ENCODE measurements around the gene PPEF2. TPM values are rescaled to one million over a fixed set of nuclear protein-coding genes. Genes with fewer than 3 reads are reported as not detected.

Gene PPEF2
- total and polyA plus RNA-seq, 2 experiments from 2014 or later: not detected

DNA sequence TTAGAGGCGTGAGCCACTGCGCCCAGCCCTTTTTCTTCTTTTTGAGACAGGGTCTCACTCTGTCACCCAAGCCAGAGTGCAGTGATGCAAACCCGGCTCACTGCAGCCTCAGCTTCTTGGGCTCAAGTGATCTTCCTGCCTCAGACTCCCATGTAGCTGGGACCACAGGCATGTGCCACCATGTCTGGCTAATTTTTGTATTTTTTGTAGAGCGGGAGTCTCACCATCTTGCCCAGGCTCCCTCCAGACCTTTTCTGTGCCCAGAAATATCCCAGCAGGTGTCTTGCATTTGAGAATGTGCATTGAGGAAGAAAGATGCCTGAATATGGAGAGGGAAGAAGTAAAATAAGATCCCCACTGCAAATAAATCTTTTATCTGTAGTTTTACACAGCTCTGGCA, 58.7 kb downstream of the PPEF2 start (continued):
- TF ChIP-seq, protein P1, sequence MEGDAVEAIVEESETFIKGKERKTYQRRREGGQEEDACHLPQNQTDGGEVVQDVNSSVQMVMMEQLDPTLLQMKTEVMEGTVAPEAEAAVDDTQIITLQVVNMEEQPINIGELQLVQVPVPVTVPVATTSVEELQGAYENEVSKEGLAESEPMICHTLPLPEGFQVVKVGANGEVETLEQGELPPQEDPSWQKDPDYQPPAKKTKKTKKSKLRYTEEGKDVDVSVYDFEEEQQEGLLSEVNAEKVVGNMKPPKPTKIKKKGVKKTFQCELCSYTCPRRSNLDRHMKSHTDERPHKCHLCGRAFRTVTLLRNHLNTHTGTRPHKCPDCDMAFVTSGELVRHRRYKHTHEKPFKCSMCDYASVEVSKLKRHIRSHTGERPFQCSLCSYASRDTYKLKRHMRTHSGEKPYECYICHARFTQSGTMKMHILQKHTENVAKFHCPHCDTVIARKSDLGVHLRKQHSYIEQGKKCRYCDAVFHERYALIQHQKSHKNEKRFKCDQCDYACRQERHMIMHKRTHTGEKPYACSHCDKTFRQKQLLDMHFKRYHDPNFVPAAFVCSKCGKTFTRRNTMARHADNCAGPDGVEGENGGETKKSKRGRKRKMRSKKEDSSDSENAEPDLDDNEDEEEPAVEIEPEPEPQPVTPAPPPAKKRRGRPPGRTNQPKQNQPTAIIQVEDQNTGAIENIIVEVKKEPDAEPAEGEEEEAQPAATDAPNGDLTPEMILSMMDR (conservative IDR thresholded peaks at IDR 0.05; ENCODE audit: low read depth in 2 of 2): no peak
- TF ChIP-seq CREB1 (CRISPR knock-in tag; IDR thresholded peaks at IDR 0.05; ENCODE audit: low read depth) (no peak), ZNF114 (CRISPR knock-in tag; IDR thresholded peaks at IDR 0.05) (no peak)

DNA sequence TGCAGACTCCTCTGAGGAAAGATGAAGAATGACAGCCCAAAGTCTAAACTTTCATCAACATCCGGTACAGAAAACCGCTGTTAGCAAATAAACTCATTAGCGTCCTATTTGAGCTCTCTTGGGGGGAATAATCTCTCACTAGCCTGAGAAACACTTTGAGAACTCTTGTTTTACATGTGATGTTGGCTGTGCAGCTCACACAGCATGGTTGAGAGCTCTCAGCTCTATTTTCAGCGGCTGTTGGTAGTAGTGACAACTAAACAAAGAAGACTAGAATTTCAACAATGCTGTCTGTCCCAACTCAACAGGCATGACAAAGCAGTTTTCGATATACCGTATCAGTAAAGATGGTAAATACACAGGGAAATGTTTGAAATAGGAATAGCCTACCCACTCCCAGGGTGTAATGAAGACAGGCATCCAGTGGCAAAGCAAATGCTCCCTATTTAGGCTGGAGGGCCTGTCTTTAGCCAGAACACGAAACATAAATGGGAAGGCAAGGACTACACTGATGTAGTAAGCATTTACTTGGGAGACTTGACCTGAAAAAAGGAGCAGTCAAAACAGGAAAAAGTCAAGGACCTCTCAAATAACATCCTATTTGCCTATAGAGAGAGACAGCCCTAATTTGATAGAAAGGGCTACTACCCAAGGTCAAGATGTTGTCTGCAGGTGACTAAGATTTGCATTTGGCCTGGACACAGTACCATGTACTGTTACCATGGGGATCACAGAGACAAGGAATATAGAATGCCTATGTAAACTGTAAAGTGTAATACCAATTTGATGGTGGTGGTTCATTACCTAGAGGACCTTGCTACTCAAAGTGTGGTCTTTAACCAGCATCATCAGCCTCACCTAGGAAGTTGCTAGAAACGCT, 60.4 kb downstream of the PPEF2 start:
- H3K4me1 ChIP-seq (ENCODE audit: insufficient read depth): peaks cover 8% of the 10 kb centered on the region; the same call in 1 of the 2 replicates
- Mint-ChIP-seq H3K4me3 (no peak overlapping the region), H3K27ac (peak overlapping the region; percentile 62; the same call in 1 of the 2 replicates), H3K36me3 (ENCODE audit: low read depth) (no peaks in the 10 kb centered on the region), H3K27me3 (ENCODE audit: insufficient read depth, low read depth, poor library complexity) (no peaks in the 10 kb centered on the region), H3K9me3 (peaks cover 2% of the 10 kb centered on the region; the same call in 1 of the 3 replicates), H3K4me1 (peaks cover 24% of the 10 kb centered on the region; the same call in 2 of the 3 replicates)
- no peak overlapping the region for H3K27ac ChIP-seq (ENCODE audit: low read depth)
- peak overlapping the region; percentile 70 for H2AFZ ChIP-seq
- H3K9me2 ChIP-seq (ENCODE audit: insufficient read depth): no peaks in the 10 kb centered on the region
- no peaks in the 10 kb centered on the region for H3K27me3 ChIP-seq (ENCODE audit: insufficient read depth)
- no peaks in the 10 kb centered on the region for H3F3A ChIP-seq (replicated peaks; ENCODE audit: low read depth)
- no peak overlapping the region for H3K4me3 ChIP-seq
- ATAC-seq: peak; percentile 47
- DNase-seq (ENCODE audit: low spot score): peak; percentile 46
- no peak overlapping the region for H3K4me2 ChIP-seq
- H3K36me3 ChIP-seq (ENCODE audit: insufficient read depth): no peaks in the 10 kb centered on the region
- no peaks in the 10 kb centered on the region for H4K20me1 ChIP-seq (replicated peaks; ENCODE audit: insufficient read depth)
- no peaks in the 10 kb centered on the region for H3K79me2 ChIP-seq (replicated peaks; ENCODE audit: insufficient read depth)
- TF ChIP-seq POLR2AphosphoS5 (IDR thresholded peaks at IDR 0.05; ENCODE audit: low read depth) (no peak), ZNF331 (CRISPR knock-in tag; IDR thresholded peaks at IDR 0.05; ENCODE audit: low read depth) (no peak), ZNF114 (CRISPR knock-in tag; IDR thresholded peaks at IDR 0.05) (no peak)
- TF ChIP-seq, protein P2, sequence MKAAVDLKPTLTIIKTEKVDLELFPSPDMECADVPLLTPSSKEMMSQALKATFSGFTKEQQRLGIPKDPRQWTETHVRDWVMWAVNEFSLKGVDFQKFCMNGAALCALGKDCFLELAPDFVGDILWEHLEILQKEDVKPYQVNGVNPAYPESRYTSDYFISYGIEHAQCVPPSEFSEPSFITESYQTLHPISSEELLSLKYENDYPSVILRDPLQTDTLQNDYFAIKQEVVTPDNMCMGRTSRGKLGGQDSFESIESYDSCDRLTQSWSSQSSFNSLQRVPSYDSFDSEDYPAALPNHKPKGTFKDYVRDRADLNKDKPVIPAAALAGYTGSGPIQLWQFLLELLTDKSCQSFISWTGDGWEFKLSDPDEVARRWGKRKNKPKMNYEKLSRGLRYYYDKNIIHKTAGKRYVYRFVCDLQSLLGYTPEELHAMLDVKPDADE (IDR thresholded peaks at IDR 0.05): no peak

DNA sequence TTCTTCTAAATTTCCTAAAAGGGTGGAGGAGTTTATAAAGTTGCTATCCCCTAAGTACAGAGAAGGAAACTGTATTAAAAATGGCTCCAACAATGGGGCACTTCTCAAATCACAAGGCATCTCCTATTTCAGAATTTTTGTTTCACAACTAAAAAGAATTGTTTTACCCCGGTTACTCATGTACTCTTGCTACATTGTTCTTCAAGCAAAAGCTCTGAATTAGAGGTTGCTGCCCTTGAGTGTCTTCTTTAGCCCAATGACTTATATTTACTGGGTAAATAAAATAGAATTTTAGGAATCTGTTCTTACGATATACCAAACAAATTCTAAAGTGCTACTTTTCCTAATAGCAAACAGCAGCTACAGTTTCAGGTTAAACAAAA, 67.5 kb downstream of the PPEF2 start:
- Histone ChIP-seq H3K27ac (ENCODE audit: low read depth) (no peak overlapping the region), H3K4me2 (no peak overlapping the region), H3K27me3 (ENCODE audit: insufficient read depth) (no peaks in the 10 kb centered on the region), H3K4me3 (no peak overlapping the region), H3K79me2 (replicated peaks; ENCODE audit: insufficient read depth) (no peaks in the 10 kb centered on the region), H3K4me1 (ENCODE audit: insufficient read depth) (peaks cover 15% of the 10 kb centered on the region), H3K36me3 (ENCODE audit: insufficient read depth) (no peaks in the 10 kb centered on the region), H3F3A (replicated peaks; ENCODE audit: low read depth) (no peaks in the 10 kb centered on the region), H2AFZ (0 out of 2 replicates have a peak overlapping the region, but pooled peaks have one; percentile 33), H4K20me1 (replicated peaks; ENCODE audit: insufficient read depth) (no peaks in the 10 kb centered on the region), H3K9me2 (ENCODE audit: insufficient read depth) (no peaks in the 10 kb centered on the region)
- Mint-ChIP-seq H3K4me1 (peaks cover 21% of the 10 kb centered on the region), H3K4me3 (no peak overlapping the region), H3K27ac (no peak overlapping the region), H3K27me3 (ENCODE audit: insufficient read depth, low read depth, poor library complexity) (peaks cover 4% of the 10 kb centered on the region), H3K36me3 (ENCODE audit: low read depth) (0 out of 3 replicates have a peak, but pooled peaks cover 4% of the 10 kb centered on the region), H3K9me3 (no peaks in the 10 kb centered on the region)
- DNase-seq (ENCODE audit: low spot score) (no peak), ATAC-seq (no peak)
- TF ChIP-seq, protein P3, sequence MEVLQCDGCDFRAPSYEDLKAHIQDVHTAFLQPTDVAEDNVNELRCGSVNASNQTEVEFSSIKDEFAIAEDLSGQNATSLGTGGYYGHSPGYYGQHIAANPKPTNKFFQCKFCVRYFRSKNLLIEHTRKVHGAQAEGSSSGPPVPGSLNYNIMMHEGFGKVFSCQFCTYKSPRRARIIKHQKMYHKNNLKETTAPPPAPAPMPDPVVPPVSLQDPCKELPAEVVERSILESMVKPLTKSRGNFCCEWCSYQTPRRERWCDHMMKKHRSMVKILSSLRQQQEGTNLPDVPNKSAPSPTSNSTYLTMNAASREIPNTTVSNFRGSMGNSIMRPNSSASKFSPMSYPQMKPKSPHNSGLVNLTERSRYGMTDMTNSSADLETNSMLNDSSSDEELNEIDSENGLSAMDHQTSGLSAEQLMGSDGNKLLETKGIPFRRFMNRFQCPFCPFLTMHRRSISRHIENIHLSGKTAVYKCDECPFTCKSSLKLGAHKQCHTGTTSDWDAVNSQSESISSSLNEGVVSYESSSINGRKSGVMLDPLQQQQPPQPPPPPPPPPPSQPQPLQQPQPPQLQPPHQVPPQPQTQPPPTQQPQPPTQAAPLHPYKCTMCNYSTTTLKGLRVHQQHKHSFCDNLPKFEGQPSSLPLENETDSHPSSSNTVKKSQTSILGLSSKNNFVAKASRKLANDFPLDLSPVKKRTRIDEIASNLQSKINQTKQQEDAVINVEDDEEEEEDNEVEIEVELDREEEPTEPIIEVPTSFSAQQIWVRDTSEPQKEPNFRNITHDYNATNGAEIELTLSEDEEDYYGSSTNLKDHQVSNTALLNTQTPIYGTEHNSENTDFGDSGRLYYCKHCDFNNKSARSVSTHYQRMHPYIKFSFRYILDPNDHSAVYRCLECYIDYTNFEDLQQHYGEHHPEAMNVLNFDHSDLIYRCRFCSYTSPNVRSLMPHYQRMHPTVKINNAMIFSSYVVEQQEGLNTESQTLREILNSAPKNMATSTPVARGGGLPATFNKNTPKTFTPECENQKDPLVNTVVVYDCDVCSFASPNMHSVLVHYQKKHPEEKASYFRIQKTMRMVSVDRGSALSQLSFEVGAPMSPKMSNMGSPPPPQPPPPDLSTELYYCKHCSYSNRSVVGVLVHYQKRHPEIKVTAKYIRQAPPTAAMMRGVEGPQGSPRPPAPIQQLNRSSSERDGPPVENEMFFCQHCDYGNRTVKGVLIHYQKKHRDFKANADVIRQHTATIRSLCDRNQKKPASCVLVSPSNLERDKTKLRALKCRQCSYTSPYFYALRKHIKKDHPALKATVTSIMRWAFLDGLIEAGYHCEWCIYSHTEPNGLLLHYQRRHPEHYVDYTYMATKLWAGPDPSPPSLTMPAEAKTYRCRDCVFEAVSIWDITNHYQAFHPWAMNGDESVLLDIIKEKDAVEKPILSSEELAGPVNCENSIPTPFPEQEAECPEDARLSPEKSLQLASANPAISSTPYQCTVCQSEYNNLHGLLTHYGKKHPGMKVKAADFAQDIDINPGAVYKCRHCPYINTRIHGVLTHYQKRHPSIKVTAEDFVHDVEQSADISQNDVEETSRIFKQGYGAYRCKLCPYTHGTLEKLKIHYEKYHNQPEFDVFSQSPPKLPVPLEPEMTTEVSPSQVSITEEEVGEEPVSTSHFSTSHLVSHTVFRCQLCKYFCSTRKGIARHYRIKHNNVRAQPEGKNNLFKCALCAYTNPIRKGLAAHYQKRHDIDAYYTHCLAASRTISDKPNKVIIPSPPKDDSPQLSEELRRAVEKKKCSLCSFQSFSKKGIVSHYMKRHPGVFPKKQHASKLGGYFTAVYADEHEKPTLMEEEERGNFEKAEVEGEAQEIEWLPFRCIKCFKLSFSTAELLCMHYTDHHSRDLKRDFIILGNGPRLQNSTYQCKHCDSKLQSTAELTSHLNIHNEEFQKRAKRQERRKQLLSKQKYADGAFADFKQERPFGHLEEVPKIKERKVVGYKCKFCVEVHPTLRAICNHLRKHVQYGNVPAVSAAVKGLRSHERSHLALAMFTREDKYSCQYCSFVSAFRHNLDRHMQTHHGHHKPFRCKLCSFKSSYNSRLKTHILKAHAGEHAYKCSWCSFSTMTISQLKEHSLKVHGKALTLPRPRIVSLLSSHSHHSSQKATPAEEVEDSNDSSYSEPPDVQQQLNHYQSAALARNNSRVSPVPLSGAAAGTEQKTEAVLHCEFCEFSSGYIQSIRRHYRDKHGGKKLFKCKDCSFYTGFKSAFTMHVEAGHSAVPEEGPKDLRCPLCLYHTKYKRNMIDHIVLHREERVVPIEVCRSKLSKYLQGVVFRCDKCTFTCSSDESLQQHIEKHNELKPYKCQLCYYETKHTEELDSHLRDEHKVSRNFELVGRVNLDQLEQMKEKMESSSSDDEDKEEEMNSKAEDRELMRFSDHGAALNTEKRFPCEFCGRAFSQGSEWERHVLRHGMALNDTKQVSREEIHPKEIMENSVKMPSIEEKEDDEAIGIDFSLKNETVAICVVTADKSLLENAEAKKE (CRISPR knock-in tag; IDR thresholded peaks at IDR 0.05): no peak
